NCI-H1092 (cell line): ENCODE results near the gene TNFRSF14.
A peak's percentile ranks its signal among the peaks of the same experiment; 100 is the strongest.
"Not testable (repeated sequence)": the region's sequence is repeated elsewhere in the genome, so short reads cannot be mapped to it uniquely, and the experiment has no call there.

Source experiments
- DNase-seq: peaks from one replicate; lab custom pipeline; 2025; lab: John Stamatoyannopoulos, UW

The TNFRSF14 gene

GRCh38 chr1:2569060-2569459 lies 12.9 kb downstream of the TNFRSF14 start:
- no peak for DNase-seq

GRCh38 chr1:2569703-2570102 lies 13.5 kb downstream of the TNFRSF14 start:
- not testable (repeated sequence) for DNase-seq

GRCh38 chr1:2570332-2570731 lies 14.2 kb downstream of the TNFRSF14 start:
- DNase-seq: no peak

- DNase-seq: no peak
Measured at GRCh38 chr1:2571348-2571747, 15.2 kb downstream of the TNFRSF14 start.

GRCh38 chr1:2573250-2573920 lies 17.2 kb downstream of the TNFRSF14 start:
- DNase-seq: no peak

- DNase-seq: no peak
Measured at GRCh38 chr1:2574350-2574749, 18.2 kb downstream of the TNFRSF14 start.

GRCh38 chr1:2575801-2576663 lies 19.9 kb downstream of the TNFRSF14 start:
- no peak for DNase-seq

GRCh38 chr1:2577565-2578075 lies 21.4 kb downstream of the TNFRSF14 start:
- not testable (repeated sequence) for DNase-seq

- no peak for DNase-seq
Measured at GRCh38 chr1:2578758-2579118, 22.6 kb downstream of the TNFRSF14 start.

- DNase-seq: no peak
Measured at GRCh38 chr1:2580691-2581090, 24.5 kb downstream of the TNFRSF14 start.

GRCh38 chr1:2582391-2582790 lies 26.2 kb downstream of the TNFRSF14 start:
- DNase-seq: no peak

- DNase-seq: no peak
Measured at GRCh38 chr1:2583331-2583791, 27.2 kb downstream of the TNFRSF14 start.

GRCh38 chr1:2583871-2584351 lies 27.7 kb downstream of the TNFRSF14 start:
- DNase-seq: no peak

GRCh38 chr1:2584686-2585317 lies 28.6 kb downstream of the TNFRSF14 start:
- DNase-seq: no peak

GRCh38 chr1:2585318-2586092 lies 29.3 kb downstream of the TNFRSF14 start:
- no peak for DNase-seq

- DNase-seq: peak; percentile 83
Measured at GRCh38 chr1:2586154-2587070, 30.2 kb downstream of the TNFRSF14 start, which contains the start of gene PRXL2B. Gene PRXL2B (plus strand): TSS chr1:2586777. CDS start chr1:2586886, 109 bp downstream.

GRCh38 chr1:2587071-2587859 lies 31.1 kb downstream of the TNFRSF14 start:
- DNase-seq: no peak

- no peak for DNase-seq
Measured at GRCh38 chr1:2587860-2588571, 31.8 kb downstream of the TNFRSF14 start.
